Nephron (organoid): ENCODE measurements around the gene M1AP.

Experiments
- H3K27ac Mint-ChIP-seq, 3 experiments: 2 replicates each; pipeline ENCODE4 v1.8.0; 2020; ENCODE audit warnings: mixed read lengths in 3 of 3, mild to moderate bottlenecking in 2 of 3, moderate library complexity in 1 of 3
- H3K27me3 Mint-ChIP-seq: 2 replicates; pipeline ENCODE4 v1.8.0; 2021; ENCODE audit warnings: low read depth, mild to moderate bottlenecking, moderate library complexity, mixed read lengths
- H3K36me3 Mint-ChIP-seq: 2 replicates; pipeline ENCODE4 v1.8.0; 2020; ENCODE audit warnings: low read depth, mixed read lengths
- H3K4me1 Mint-ChIP-seq: 2 replicates; pipeline ENCODE4 v1.8.0; 2020; ENCODE audit warnings: mixed read lengths
- H3K4me3 Mint-ChIP-seq, 3 experiments: 2 replicates each; pipeline ENCODE4 v1.8.0; 2020; ENCODE audit warnings: mild to moderate bottlenecking in 3 of 3, mixed read lengths in 3 of 3, moderate library complexity in 2 of 3
- H3K9me3 Mint-ChIP-seq: 2 replicates; pipeline ENCODE4 v1.8.0; 2020; ENCODE audit warnings: mixed read lengths
- CTCF ChIP-seq, 3 experiments: fragments of 200-600 bp; sonication (generic); IDR thresholded peaks; one replicate each; pipeline ENCODE4 v1.5.0; 2021; ENCODE audit warnings: antibody characterized with exemption in 3 of 3; ENCODE audit not compliant: unreplicated experiment in 3 of 3

Gene M1AP

GRCh38 chr2:74691929-74692328 lies 43.8 kb upstream of the M1AP start:
- no peak for TF ChIP-seq CTCF (IDR thresholded peaks at IDR 0.05; ENCODE audit: unreplicated experiment in 3 of 3)
- Mint-ChIP-seq H3K4me3 (no peak overlapping the region), H3K27me3 (peaks cover 11% of the 10 kb centered on the region), H3K27ac (no peak overlapping the region), H3K4me1 (no peaks in the 10 kb centered on the region), H3K36me3 (no peaks in the 10 kb centered on the region), H3K9me3 (no peaks in the 10 kb centered on the region)

GRCh38 chr2:74690571-74690970 lies 42.4 kb upstream of the M1AP start:
- peak; percentile 85 to 89 (median 89) for TF ChIP-seq CTCF (IDR thresholded peaks at IDR 0.05; ENCODE audit: unreplicated experiment in 3 of 3)
- H3K4me3 Mint-ChIP-seq = no peak overlapping the region
- no peaks in the 10 kb centered on the region for H3K36me3 Mint-ChIP-seq
- no peaks in the 10 kb centered on the region for H3K4me1 Mint-ChIP-seq
- peaks cover 11% of the 10 kb centered on the region for H3K27me3 Mint-ChIP-seq
- no peaks in the 10 kb centered on the region for H3K9me3 Mint-ChIP-seq
- no peak overlapping the region for H3K27ac Mint-ChIP-seq

GRCh38 chr2:74689671-74690070 lies 41.5 kb upstream of the M1AP start:
- Mint-ChIP-seq H3K27ac (no peak overlapping the region), H3K27me3 (peaks cover 8% of the 10 kb centered on the region), H3K4me3 (no peak overlapping the region), H3K4me1 (no peaks in the 10 kb centered on the region), H3K36me3 (no peaks in the 10 kb centered on the region), H3K9me3 (no peaks in the 10 kb centered on the region)
- no peak for TF ChIP-seq CTCF (IDR thresholded peaks at IDR 0.05; ENCODE audit: unreplicated experiment in 3 of 3)

GRCh38 chr2:74688881-74689280 lies 40.8 kb upstream of the M1AP start:
- no peak overlapping the region for H3K4me3 Mint-ChIP-seq

GRCh38 chr2:74685408-74685807 lies 37.3 kb upstream of the M1AP start:
- H3K36me3 Mint-ChIP-seq = peaks cover 7% of the 10 kb centered on the region
- peaks cover 8% of the 10 kb centered on the region for H3K27me3 Mint-ChIP-seq
- H3K27ac Mint-ChIP-seq = no peak overlapping the region
- TF ChIP-seq CTCF (IDR thresholded peaks at IDR 0.05; ENCODE audit: unreplicated experiment in 3 of 3) = no peak
- H3K4me3 Mint-ChIP-seq = no peak overlapping the region
- no peaks in the 10 kb centered on the region for H3K9me3 Mint-ChIP-seq
- H3K4me1 Mint-ChIP-seq = no peaks in the 10 kb centered on the region

More at GRCh38 chr2:74688881-74689280, 40.8 kb upstream of the M1AP start:
- H3K36me3 Mint-ChIP-seq = no peaks in the 10 kb centered on the region
- no peak for TF ChIP-seq CTCF (IDR thresholded peaks at IDR 0.05; ENCODE audit: unreplicated experiment in 3 of 3)
- no peak overlapping the region for H3K27ac Mint-ChIP-seq
- no peaks in the 10 kb centered on the region for H3K4me1 Mint-ChIP-seq
- H3K27me3 Mint-ChIP-seq = peaks cover 8% of the 10 kb centered on the region
- no peaks in the 10 kb centered on the region for H3K9me3 Mint-ChIP-seq

GRCh38 chr2:74682501-74682900 lies 34.4 kb upstream of the M1AP start:
- H3K36me3 Mint-ChIP-seq = peaks cover 19% of the 10 kb centered on the region
- H3K4me3 Mint-ChIP-seq = no peak overlapping the region
- no peaks in the 10 kb centered on the region for H3K27me3 Mint-ChIP-seq
- no peaks in the 10 kb centered on the region for H3K9me3 Mint-ChIP-seq
- H3K27ac Mint-ChIP-seq = no peak overlapping the region
- TF ChIP-seq CTCF (IDR thresholded peaks at IDR 0.05; ENCODE audit: unreplicated experiment in 3 of 3) = no peak
- H3K4me1 Mint-ChIP-seq = no peaks in the 10 kb centered on the region
